Prostate gland (tissue), 2 donors: ENCODE measurements around the gene FRMD3. TPM values are rescaled to one million over a fixed set of nuclear protein-coding genes. Genes with fewer than 3 reads are reported as not detected.

Experiments used
- DNase-seq: peaks from one replicate; pipeline ENCODE4 v3.0.0-alpha.2; 2019; ENCODE audit warnings: low spot score
- H3K27ac ChIP-seq, 2 donors: fragments of 200-600 bp; sonication (generic); 2 replicates each; pipeline ENCODE4 v1.5.1; 2017 to 2019
- H3K27me3 ChIP-seq: fragments of 200-600 bp; sonication (generic); replicated peaks from 2 replicates; pipeline ENCODE4 v1.5.1; 2019; ENCODE audit not compliant: insufficient read depth
- H3K36me3 ChIP-seq, 2 donors: fragments of 200-600 bp; sonication (generic); 1 replicate in 1 of 2; 2 replicates in 1 of 2; pipeline versions ENCODE4 v1.5.1 to v1.8.1; 2017 to 2019
- H3K4me1 ChIP-seq: fragments of 200-600 bp; sonication (generic); replicated peaks from 2 replicates; pipeline ENCODE4 v1.5.1; 2019
- H3K4me3 ChIP-seq, 2 donors: fragments of 200-600 bp; sonication (generic); 2 replicates each; pipeline ENCODE4 v1.5.1; 2017 to 2019
- H3K9me3 ChIP-seq: fragments of 200-600 bp; sonication (generic); 2 replicates; pipeline ENCODE4 v1.5.1; 2017
- CTCF ChIP-seq, 4 experiments: fragments of 200-600 bp in 2 of 4; fragments of 450-650 bp in 2 of 4; sonication (generic) in 2 of 4; IDR thresholded peaks; 1 replicate in 3 of 4; 2 replicates in 1 of 4; pipeline ENCODE4 v1.5.1; 2016 to 2019; ENCODE audit warnings: antibody characterized with exemption in 4 of 4, mild to moderate bottlenecking in 2 of 4, moderate library complexity in 2 of 4
- POLR2A ChIP-seq: fragments of 450-650 bp; IDR thresholded peaks from one replicate; pipeline ENCODE4 v1.6.1; 2016; ENCODE audit warnings: antibody characterized with exemption, mild to moderate bottlenecking
- POLR2AphosphoS5 ChIP-seq: sonication (generic); formaldehyde crosslinking; IDR thresholded peaks from one replicate; pipeline ENCODE4 v1.6.1; 2017; ENCODE audit warnings: antibody characterized with exemption
- WGBS: methylation state at CpG from one replicate; pipeline ENCODE4 v1.1.5; 2018; 5-methylcytosine and 5-hydroxymethylcytosine counted together
- intact Hi-C: fragments of 100-400 bp; cut with DNase I; formaldehyde crosslinking; loops from one replicate; pipeline ENCODE4 v1.14.2; 2022
- total RNA-seq, 2 donors: library from RNA; depleted of rRNA; stranded (reverse); fragments of >200 nt; gene quantifications; one replicate each; pipeline ENCODE4 v1.1.0, GENCODE V29; 2016

FRMD3 gene
- total RNA-seq, 2 donors from 2014 or later = 2.3 to 3.4 TPM

DNA sequence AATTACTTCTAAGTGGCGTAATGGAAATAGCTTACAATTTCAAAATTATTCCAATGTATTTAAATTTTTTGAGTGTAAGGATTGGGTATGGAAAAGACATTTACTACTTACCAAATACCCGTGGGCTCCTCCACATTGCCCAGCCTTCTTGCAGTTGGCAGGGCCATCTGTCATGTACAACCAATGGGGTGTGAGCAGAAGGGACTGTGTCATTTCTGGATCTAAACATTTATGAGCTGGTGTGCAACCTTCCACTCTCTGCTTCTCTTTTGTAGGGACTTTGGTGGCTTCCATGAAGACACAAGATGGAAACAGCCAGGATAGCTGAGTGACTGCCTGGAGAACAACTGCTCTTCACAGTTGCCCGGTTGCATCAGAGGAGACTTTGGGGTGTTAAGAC, 40.8 kb downstream of the FRMD3 start:
- Histone ChIP-seq H3K27ac (no peak overlapping the region), H3K4me3 (no peak overlapping the region), H3K9me3 (no peaks in the 10 kb centered on the region), H3K27me3 (no peaks in the 10 kb centered on the region), H3K36me3 (no peaks in the 10 kb centered on the region), H3K4me1 (no peaks in the 10 kb centered on the region)
- TF ChIP-seq CTCF (IDR thresholded peaks at IDR 0.05) = no peak
- no peak for TF ChIP-seq POLR2AphosphoS5
- TF ChIP-seq POLR2A = no peak
- no peak for DNase-seq
- intact Hi-C loops = no loop called here
- 92% methylated on average over 3 of the region's 3 CpGs for WGBS

- Histone ChIP-seq H3K4me1 (no peaks in the 10 kb centered on the region), H3K27ac (no peak overlapping the region), H3K4me3 (no peak overlapping the region), H3K27me3 (no peaks in the 10 kb centered on the region), H3K36me3 (no peaks in the 10 kb centered on the region), H3K9me3 (no peaks in the 10 kb centered on the region)
- no peak for DNase-seq
- TF ChIP-seq CTCF (IDR thresholded peaks at IDR 0.05) (no peak), POLR2AphosphoS5 (no peak), POLR2A (no peak)
- WGBS = 91% methylated on average over 3 of the region's 3 CpGs
- intact Hi-C loops = no loop called here
Observed at GRCh38 chr9:83491995-83492394, 46.2 kb downstream of the FRMD3 start.

- 25% methylated on average over 3 of the region's 3 CpGs for whole genome bisulfite sequencing
- intact Hi-C loops = no loop called here
Observed at GRCh38 chr9:83491413-83491812, 46.8 kb downstream of the FRMD3 start.

GRCh38 chr9:83489961-83490360, 48.2 kb downstream of the FRMD3 start:
- Histone ChIP-seq H3K4me1 (no peaks in the 10 kb centered on the region), H3K36me3 (no peaks in the 10 kb centered on the region), H3K9me3 (no peaks in the 10 kb centered on the region), H3K4me3 (no peak overlapping the region), H3K27ac (no peak overlapping the region), H3K27me3 (no peaks in the 10 kb centered on the region)
- WGBS = 93% methylated on average over 1 of the region's 1 CpG
- no peak for DNase-seq
- TF ChIP-seq POLR2AphosphoS5 (no peak), POLR2A (no peak), CTCF (IDR thresholded peaks at IDR 0.05) (no peak)
- intact Hi-C loops = no loop called here

More at GRCh38 chr9:83491413-83491812, 46.8 kb downstream of the FRMD3 start:
- no peaks in the 10 kb centered on the region for H3K27me3 ChIP-seq
- DNase-seq = no peak
- H3K4me1 ChIP-seq = no peaks in the 10 kb centered on the region
- no peak overlapping the region for H3K4me3 ChIP-seq
- no peak overlapping the region for H3K27ac ChIP-seq
- no peaks in the 10 kb centered on the region for H3K36me3 ChIP-seq
- no peaks in the 10 kb centered on the region for H3K9me3 ChIP-seq
- no peak for TF ChIP-seq POLR2A
- no peak for TF ChIP-seq CTCF (IDR thresholded peaks at IDR 0.05)
- no peak for TF ChIP-seq POLR2AphosphoS5

- no peak overlapping the region for H3K4me3 ChIP-seq
- no peak overlapping the region for H3K27ac ChIP-seq
- WGBS = 83% methylated on average over 6 of the region's 6 CpGs
- H3K4me1 ChIP-seq = no peaks in the 10 kb centered on the region
- H3K9me3 ChIP-seq = no peaks in the 10 kb centered on the region
- DNase-seq = no peak
- intact Hi-C loops = no loop called here
- no peaks in the 10 kb centered on the region for H3K36me3 ChIP-seq
- no peak for TF ChIP-seq POLR2A
- TF ChIP-seq POLR2AphosphoS5 = no peak
- no peak for TF ChIP-seq CTCF (IDR thresholded peaks at IDR 0.05)
- H3K27me3 ChIP-seq = no peaks in the 10 kb centered on the region
Observed at GRCh38 chr9:83484990-83485389, 53.2 kb downstream of the FRMD3 start.
